A549 (cell line): ENCODE measurements around the gene MEGF10.

Experiments
- CTCF ChIP-seq: fragments of >200 bp; sonication (Bioruptor Twin); formaldehyde crosslinking; IDR thresholded peaks from 3 replicates; pipeline ENCODE4 v1.5.1; 2016
- HOXB13 ChIP-seq: fragments of 250-450 bp; sonication (Bioruptor Pico); IDR thresholded peaks from 2 replicates; pipeline ENCODE4 v1.5.0; 2020; ENCODE audit warnings: low read depth, mild to moderate bottlenecking, moderate library complexity
- USF2 ChIP-seq: fragments of 450-650 bp; IDR thresholded peaks from 2 replicates; pipeline ENCODE4 v1.6.1; 2014; ENCODE audit warnings: antibody characterized with exemption

GRCh38 chr5:127410959-127411358 is 120.4 kb downstream of the MEGF10 start:
- no peak for TF ChIP-seq CTCF
- TF ChIP-seq HOXB13 (CRISPR knock-in tag) = no peak
- TF ChIP-seq USF2 = no peak
